HG03045 (cell line): Measurements from ENCODE around the gene NDUFS2.
A peak's percentile ranks its signal among the peaks of the same experiment; 100 is the strongest.

Experiments used
- ATAC-seq: cut with Tn5 transposase; IDR thresholded peaks from one replicate; pipeline ENCODE4 v1.9.1; 2021; ENCODE audit warnings: mild to moderate bottlenecking, moderate library complexity; ENCODE audit not compliant: unreplicated experiment

NDUFS2 gene

GRCh38 chr1:161201836-161202712 lies at the start of gene NDUFS2:
NDUFS2 (plus strand) TSS chr1:161202367; CDS start chr1:161202386, 19 bp downstream.
- ATAC-seq = peak; percentile 95

GRCh38 chr1:161153176-161153575 lies 49.0 kb upstream of the NDUFS2 start:
- no peak for ATAC-seq

GRCh38 chr1:161153682-161154337 lies 48.4 kb upstream of the NDUFS2 start, which contains the start of gene UFC1:
UFC1 (plus strand) TSS chr1:161153978; CDS start chr1:161153998, 20 bp downstream.
- peak; percentile 70 for ATAC-seq

- ATAC-seq = no peak
Measured at GRCh38 chr1:161157867-161158266, 44.3 kb upstream of the NDUFS2 start.

GRCh38 chr1:161158316-161159010 lies 43.7 kb upstream of the NDUFS2 start:
- ATAC-seq = no peak

- ATAC-seq = peak; percentile 87
Measured at GRCh38 chr1:161159087-161159912, 42.9 kb upstream of the NDUFS2 start, which contains the start of gene USP21. USP21 (plus strand) TSS chr1:161159500; CDS start chr1:161160641, 1,141 bp downstream.

- ATAC-seq = no peak
Measured at GRCh38 chr1:161159913-161160243, 42.3 kb upstream of the NDUFS2 start.

GRCh38 chr1:161160671-161161145 lies 41.5 kb upstream of the NDUFS2 start:
- no peak for ATAC-seq

- no peak for ATAC-seq
Measured at GRCh38 chr1:161161652-161162051, 40.5 kb upstream of the NDUFS2 start.

- no peak for ATAC-seq
Measured at GRCh38 chr1:161162052-161162451, 40.1 kb upstream of the NDUFS2 start.

- no peak for ATAC-seq
Measured at GRCh38 chr1:161162806-161163205, 39.4 kb upstream of the NDUFS2 start.

GRCh38 chr1:161163793-161164192 lies 38.4 kb upstream of the NDUFS2 start:
- no peak for ATAC-seq

- ATAC-seq = no peak
Measured at GRCh38 chr1:161164901-161165610, 37.1 kb upstream of the NDUFS2 start.

GRCh38 chr1:161165742-161166668 lies 36.2 kb upstream of the NDUFS2 start, which contains the start of gene PPOX:
PPOX (plus strand) TSS chr1:161166426; CDS start chr1:161166848, 422 bp downstream.
- ATAC-seq = peak; percentile 93

- no peak for ATAC-seq
Measured at GRCh38 chr1:161166669-161167548, 35.3 kb upstream of the NDUFS2 start.

- no peak for ATAC-seq
Measured at GRCh38 chr1:161168906-161169305, 33.3 kb upstream of the NDUFS2 start.

- no peak for ATAC-seq
Measured at GRCh38 chr1:161171191-161171590, 31.0 kb upstream of the NDUFS2 start.

GRCh38 chr1:161171696-161172095 lies 30.5 kb upstream of the NDUFS2 start:
- no peak for ATAC-seq
